Measurements from ENCODE around the gene SPACA4.
A peak's percentile ranks its signal among the peaks of the same experiment; 100 is the strongest.
"Not testable (repeated sequence)": the region's sequence is repeated elsewhere in the genome, so short reads cannot be mapped to it uniquely, and the experiment has no call there.

The SPACA4 gene

GRCh38 chr19:48606463-48607358 lies at the start of gene SPACA4:
SPACA4 (plus strand) TSS chr19:48606742; CDS start chr19:48606979, 237 bp downstream.
- no peak for DNase-seq (ENCODE audit: low read depth)

- no peak for DNase-seq (ENCODE audit: low read depth)
Measured at GRCh38 chr19:48556825-48557224, 49.7 kb upstream of the SPACA4 start.

GRCh38 chr19:48558018-48558684 lies 48.4 kb upstream of the SPACA4 start:
- DNase-seq (ENCODE audit: low read depth) = no peak

- no peak for DNase-seq (ENCODE audit: low read depth)
Measured at GRCh38 chr19:48560095-48560530, 46.4 kb upstream of the SPACA4 start.

- DNase-seq (ENCODE audit: low read depth) = no peak
Measured at GRCh38 chr19:48561412-48561811, 45.1 kb upstream of the SPACA4 start.

GRCh38 chr19:48565090-48565489 lies 41.5 kb upstream of the SPACA4 start:
- DNase-seq (ENCODE audit: low read depth) = no peak

- no peak for DNase-seq (ENCODE audit: low read depth)
Measured at GRCh38 chr19:48568345-48568886, 38.1 kb upstream of the SPACA4 start.

- DNase-seq (ENCODE audit: low read depth) = no peak
Measured at GRCh38 chr19:48569814-48570213, 36.7 kb upstream of the SPACA4 start.

GRCh38 chr19:48571378-48572162 lies 35.0 kb upstream of the SPACA4 start:
- no peak for DNase-seq (ENCODE audit: low read depth)

- DNase-seq (ENCODE audit: low read depth) = no peak
Measured at GRCh38 chr19:48573163-48573505, 33.4 kb upstream of the SPACA4 start.

- no peak for DNase-seq (ENCODE audit: low read depth)
Measured at GRCh38 chr19:48575931-48576622, 30.5 kb upstream of the SPACA4 start.

GRCh38 chr19:48577908-48578307 lies 28.6 kb upstream of the SPACA4 start:
- DNase-seq (ENCODE audit: low read depth) = not testable (repeated sequence)

- no peak for DNase-seq (ENCODE audit: low read depth)
Measured at GRCh38 chr19:48578891-48579290, 27.7 kb upstream of the SPACA4 start.

- DNase-seq (ENCODE audit: low read depth) = no peak
Measured at GRCh38 chr19:48582168-48582567, 24.4 kb upstream of the SPACA4 start.

- DNase-seq (ENCODE audit: low read depth) = no peak
Measured at GRCh38 chr19:48587387-48587786, 19.2 kb upstream of the SPACA4 start.

GRCh38 chr19:48588670-48589401 lies 17.7 kb upstream of the SPACA4 start:
- peak; percentile 78 for DNase-seq (ENCODE audit: low read depth)

GRCh38 chr19:48591021-48591420 lies 15.5 kb upstream of the SPACA4 start:
- DNase-seq (ENCODE audit: low read depth) = no peak

- DNase-seq (ENCODE audit: low read depth) = no peak
Measured at GRCh38 chr19:48595171-48595570, 11.4 kb upstream of the SPACA4 start.

GRCh38 chr19:48595833-48596232 lies 10.7 kb upstream of the SPACA4 start:
- no peak for DNase-seq (ENCODE audit: low read depth)

- DNase-seq (ENCODE audit: low read depth) = no peak
Measured at GRCh38 chr19:48596237-48596636, 10.3 kb upstream of the SPACA4 start.
